ENCODE results near the gene FRRS1. TPM values are rescaled to one million over a fixed set of nuclear protein-coding genes. Genes with fewer than 3 reads are reported as not detected.

FRRS1 gene
- total and polyA plus RNA-seq, 2 experiments from 2014 or later = 0.34 to 6.8 TPM

GRCh38 chr1:99685516-99686180 is 80.8 kb downstream of the FRRS1 start:
- ATAC-seq (peak; percentile 96), DNase-seq (ENCODE audit: low spot score) (peak; percentile 83)
- Histone ChIP-seq H3K4me1 (ENCODE audit: insufficient read depth) (no peaks in the 10 kb centered on the region), H2AFZ (peak overlapping the region; percentile 80), H3K4me3 (no peak overlapping the region), H3K36me3 (ENCODE audit: insufficient read depth) (no peaks in the 10 kb centered on the region), H3K4me2 (no peak overlapping the region), H3F3A (replicated peaks; ENCODE audit: low read depth) (no peaks in the 10 kb centered on the region), H3K27me3 (ENCODE audit: insufficient read depth) (no peaks in the 10 kb centered on the region), H3K79me2 (replicated peaks; ENCODE audit: insufficient read depth) (no peaks in the 10 kb centered on the region), H4K20me1 (replicated peaks; ENCODE audit: insufficient read depth) (no peaks in the 10 kb centered on the region), H3K27ac (ENCODE audit: low read depth) (no peak overlapping the region), H3K9me2 (ENCODE audit: insufficient read depth) (no peaks in the 10 kb centered on the region)
- no peak for TF ChIP-seq POLR2AphosphoS5 (IDR thresholded peaks at IDR 0.05; ENCODE audit: low read depth)
- TF ChIP-seq JUNB (IDR thresholded peaks at IDR 0.05; ENCODE audit: unreplicated experiment) = no peak
- no peak for TF ChIP-seq NANOG (IDR thresholded peaks at IDR 0.05; ENCODE audit: borderline replicate concordance)
- peak; percentile 70 to 78 for TF ChIP-seq CTCF (conservative IDR thresholded peaks at IDR 0.05; ENCODE audit: low read depth in 2 of 2)
- no peak for TF ChIP-seq EZH2phosphoT487 (IDR thresholded peaks at IDR 0.05; ENCODE audit: unreplicated experiment)
- TF ChIP-seq EZH2 (IDR thresholded peaks at IDR 0.05; ENCODE audit: low read depth, unreplicated experiment) = no peak
- TF ChIP-seq ETS1 (IDR thresholded peaks at IDR 0.05) = no peak
- Mint-ChIP-seq H3K36me3 (ENCODE audit: low read depth) (no peaks in the 10 kb centered on the region), H3K4me3 (no peak overlapping the region), H3K4me1 (no peaks in the 10 kb centered on the region), H3K27ac (no peak overlapping the region), H3K9me3 (no peaks in the 10 kb centered on the region), H3K27me3 (ENCODE audit: insufficient read depth, low read depth, poor library complexity) (no peaks in the 10 kb centered on the region)

- H3K27ac ChIP-seq (ENCODE audit: low read depth) = no peak overlapping the region
- TF ChIP-seq REST (IDR thresholded peaks at IDR 0.05; ENCODE audit: unreplicated experiment) = no peak
Measured at GRCh38 chr1:99682291-99682751, 84.1 kb downstream of the FRRS1 start.

More at GRCh38 chr1:99682291-99682751, 84.1 kb downstream of the FRRS1 start:
- peaks cover 3% of the 10 kb centered on the region; the same call in 2 of the 3 replicates for H3K4me1 Mint-ChIP-seq
- H3K4me3 Mint-ChIP-seq = no peak overlapping the region
- no peak overlapping the region for H3K27ac Mint-ChIP-seq
- ATAC-seq (no peak), DNase-seq (ENCODE audit: low spot score) (no peak)
- Histone ChIP-seq H2AFZ (no peak overlapping the region), H3K36me3 (ENCODE audit: insufficient read depth) (no peaks in the 10 kb centered on the region), H3F3A (replicated peaks; ENCODE audit: low read depth) (no peaks in the 10 kb centered on the region), H3K4me1 (ENCODE audit: insufficient read depth) (0 out of 2 replicates have a peak, but pooled peaks cover 4% of the 10 kb centered on the region), H3K4me2 (no peak overlapping the region), H3K9me2 (ENCODE audit: insufficient read depth) (0 out of 2 replicates have a peak, but pooled peaks cover 2% of the 10 kb centered on the region), H3K79me2 (replicated peaks; ENCODE audit: insufficient read depth) (no peaks in the 10 kb centered on the region), H3K27me3 (ENCODE audit: insufficient read depth) (no peaks in the 10 kb centered on the region), H4K20me1 (replicated peaks; ENCODE audit: insufficient read depth) (no peaks in the 10 kb centered on the region), H3K4me3 (no peak overlapping the region)
- H3K36me3 Mint-ChIP-seq (ENCODE audit: low read depth) = no peaks in the 10 kb centered on the region
- H3K9me3 Mint-ChIP-seq = no peaks in the 10 kb centered on the region
- peaks cover 3% of the 10 kb centered on the region for H3K27me3 Mint-ChIP-seq (ENCODE audit: insufficient read depth, low read depth, poor library complexity)
